Glomerular visceral epithelial cell (primary cell): ENCODE measurements around the gene LCOR.
"Not testable (repeated sequence)": the region's sequence is repeated elsewhere in the genome, so short reads cannot be mapped to it uniquely, and the experiment has no call there.

ENCODE experiments used
- DNase-seq: peaks from one replicate; pipeline ENCODE4 v3.0.0-alpha.2; 2016; ENCODE audit errors: extremely low spot score

LCOR gene

DNA sequence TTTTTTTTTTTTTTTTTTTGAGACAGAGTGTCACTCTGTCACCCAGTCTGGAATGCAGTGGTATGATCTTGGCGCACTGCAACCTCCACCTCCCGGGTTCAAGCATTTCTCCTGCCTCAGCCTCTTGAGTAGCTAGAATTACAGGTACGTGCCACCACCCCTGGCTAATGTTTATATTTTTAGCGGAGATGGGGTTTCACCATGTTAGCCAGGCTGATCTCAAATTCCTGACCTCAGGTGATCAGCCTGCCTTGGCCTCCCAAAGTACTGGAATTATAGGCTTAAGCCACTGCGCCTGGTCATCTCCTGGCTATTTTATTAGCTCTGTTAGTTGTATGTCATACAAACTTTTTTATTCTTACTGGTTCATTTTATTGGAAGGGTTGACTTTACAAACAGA is 103.0 kb downstream of the LCOR start:
- DNase-seq: no peak

- DNase-seq: no peak
These were observed 103.7 kb downstream of the LCOR start for GRCh38 chr10:96935810-96936209.

- not testable (repeated sequence) for DNase-seq
These were observed 111.1 kb downstream of the LCOR start for GRCh38 chr10:96943161-96943560.

DNA sequence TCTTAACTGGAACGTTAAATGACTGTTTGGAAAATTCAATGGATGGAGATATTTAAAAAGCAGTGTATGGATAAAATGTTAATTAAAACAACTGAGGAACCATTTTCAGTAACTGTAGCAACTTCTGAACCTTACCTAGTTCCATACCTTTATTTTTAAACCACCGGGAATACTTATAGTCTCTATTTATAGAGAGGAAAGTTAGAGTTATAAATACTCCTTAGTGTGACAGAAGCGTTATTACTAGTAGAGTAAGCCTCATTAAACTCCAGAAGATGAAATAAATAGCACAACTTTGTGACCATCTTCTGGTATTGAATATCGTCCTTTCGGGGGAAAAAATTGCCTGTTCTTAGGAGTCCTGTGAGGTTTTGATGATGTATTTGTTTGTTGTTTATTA is 114.9 kb downstream of the LCOR start:
- DNase-seq: no peak

DNA sequence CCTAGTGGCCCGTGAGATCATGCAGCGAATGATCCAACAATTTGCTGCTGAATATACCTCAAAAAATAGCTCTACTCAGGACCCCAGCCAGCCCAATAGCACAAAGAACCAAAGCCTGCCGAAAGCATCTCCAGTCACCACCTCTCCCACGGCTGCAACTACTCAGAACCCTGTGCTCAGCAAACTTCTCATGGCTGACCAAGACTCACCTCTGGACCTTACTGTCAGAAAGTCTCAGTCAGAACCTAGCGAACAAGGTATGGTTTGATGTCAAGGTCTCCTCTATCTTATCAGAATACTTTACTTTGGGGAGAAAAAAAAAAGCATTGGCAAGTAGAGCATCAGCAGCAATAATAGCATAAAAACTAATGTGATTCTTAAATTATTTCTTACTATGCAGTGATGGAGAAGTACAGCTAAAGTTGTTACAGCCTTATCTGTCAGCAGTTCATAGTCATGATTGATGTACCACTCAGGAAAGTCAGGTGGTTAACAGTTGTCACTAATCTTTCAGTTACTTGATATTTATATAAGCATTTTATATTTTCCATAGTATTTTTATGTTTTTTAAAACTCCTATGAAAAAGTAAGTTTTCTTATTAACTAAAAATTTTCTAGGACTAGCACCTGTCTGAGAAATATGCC is 117.1 kb downstream of the LCOR start:
- no peak for DNase-seq

- DNase-seq: no peak
These were observed 119.9 kb downstream of the LCOR start for GRCh38 chr10:96951954-96952353.

DNA sequence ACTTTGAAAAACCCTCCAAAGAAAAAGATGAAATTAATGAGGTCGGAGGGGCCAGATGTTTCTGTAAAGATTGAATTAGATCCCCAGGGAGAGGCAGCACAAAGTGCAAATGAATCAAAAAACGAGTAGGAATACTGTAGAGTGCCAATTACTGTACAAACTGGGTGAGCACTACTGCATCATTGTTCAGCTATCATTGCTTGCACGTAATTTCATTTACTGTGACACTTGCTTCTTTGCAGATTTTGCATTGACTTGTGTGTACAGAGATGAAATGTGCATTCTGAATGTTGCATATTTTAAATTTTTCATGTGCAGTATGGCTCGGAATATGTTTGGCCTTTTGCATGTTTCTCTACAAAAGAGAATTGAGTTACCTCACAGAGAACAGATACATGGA is 123.7 kb downstream of the LCOR start:
- no peak for DNase-seq

- no peak for DNase-seq
These were observed 126.0 kb downstream of the LCOR start for GRCh38 chr10:96958071-96958470.

- no peak for DNase-seq
These were observed 127.6 kb downstream of the LCOR start for GRCh38 chr10:96959733-96960132.

- no peak for DNase-seq
These were observed 128.8 kb downstream of the LCOR start for GRCh38 chr10:96960872-96961271.

GRCh38 chr10:96964131-96964530 is 132.0 kb downstream of the LCOR start:
- DNase-seq: no peak

GRCh38 chr10:96967847-96968246 is 135.7 kb downstream of the LCOR start:
- DNase-seq: no peak

DNA sequence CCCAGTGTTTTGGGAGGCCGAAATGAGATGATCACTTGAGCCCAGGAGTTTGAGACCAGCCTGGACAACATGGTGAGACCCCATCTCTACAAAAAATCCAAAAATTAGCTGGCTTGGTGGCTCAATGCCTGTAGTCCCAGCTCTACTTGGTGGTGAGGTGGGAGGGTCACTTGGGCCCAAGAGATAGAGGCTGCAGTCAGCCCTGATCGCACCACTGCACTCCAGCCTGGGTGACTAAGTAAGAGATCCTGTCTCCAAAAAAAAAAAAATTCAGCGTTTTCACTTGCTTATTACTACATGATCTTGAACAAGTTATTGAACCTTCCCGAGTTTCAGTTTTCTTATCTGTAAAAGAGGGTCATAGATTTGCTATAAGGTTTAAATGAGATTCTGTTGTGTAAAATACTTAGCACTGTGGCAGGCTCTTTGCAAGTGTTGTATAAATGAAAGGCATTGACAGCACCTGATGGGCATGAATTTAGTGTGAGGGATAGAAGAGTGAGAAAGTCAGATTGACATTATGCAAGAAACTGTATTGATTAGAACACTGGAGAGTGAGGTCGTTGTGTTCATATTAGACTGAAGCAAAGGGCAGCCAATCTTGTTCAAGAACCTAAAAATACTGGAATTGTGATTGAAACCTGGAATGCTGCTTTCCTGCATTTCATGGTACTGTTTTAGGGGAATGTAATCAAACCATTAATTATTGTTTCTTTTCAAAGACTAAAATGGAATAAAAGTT is 136.8 kb downstream of the LCOR start:
- DNase-seq: peak; percentile 32

- no peak for DNase-seq
These were observed 139.2 kb downstream of the LCOR start for GRCh38 chr10:96971324-96971723.

DNA sequence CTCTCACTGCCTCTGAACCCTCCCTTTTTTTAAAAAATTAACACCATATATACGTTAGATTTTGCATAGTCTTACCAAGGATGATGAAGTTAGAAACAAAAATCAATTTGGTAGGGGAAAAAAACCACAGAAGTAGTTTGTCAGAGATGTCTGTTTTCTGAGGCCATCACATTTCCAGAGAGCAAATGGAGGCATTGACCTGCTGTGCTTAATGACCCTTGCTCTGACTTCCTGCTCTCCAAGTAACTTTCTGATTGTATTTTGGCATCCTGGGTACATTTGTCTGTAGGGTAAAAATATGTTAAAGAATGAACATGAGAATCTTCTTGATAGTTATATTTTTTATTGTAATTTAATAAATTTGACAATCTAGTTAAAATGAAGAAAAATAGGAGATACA is 140.2 kb downstream of the LCOR start:
- peak; percentile 35 for DNase-seq

DNA sequence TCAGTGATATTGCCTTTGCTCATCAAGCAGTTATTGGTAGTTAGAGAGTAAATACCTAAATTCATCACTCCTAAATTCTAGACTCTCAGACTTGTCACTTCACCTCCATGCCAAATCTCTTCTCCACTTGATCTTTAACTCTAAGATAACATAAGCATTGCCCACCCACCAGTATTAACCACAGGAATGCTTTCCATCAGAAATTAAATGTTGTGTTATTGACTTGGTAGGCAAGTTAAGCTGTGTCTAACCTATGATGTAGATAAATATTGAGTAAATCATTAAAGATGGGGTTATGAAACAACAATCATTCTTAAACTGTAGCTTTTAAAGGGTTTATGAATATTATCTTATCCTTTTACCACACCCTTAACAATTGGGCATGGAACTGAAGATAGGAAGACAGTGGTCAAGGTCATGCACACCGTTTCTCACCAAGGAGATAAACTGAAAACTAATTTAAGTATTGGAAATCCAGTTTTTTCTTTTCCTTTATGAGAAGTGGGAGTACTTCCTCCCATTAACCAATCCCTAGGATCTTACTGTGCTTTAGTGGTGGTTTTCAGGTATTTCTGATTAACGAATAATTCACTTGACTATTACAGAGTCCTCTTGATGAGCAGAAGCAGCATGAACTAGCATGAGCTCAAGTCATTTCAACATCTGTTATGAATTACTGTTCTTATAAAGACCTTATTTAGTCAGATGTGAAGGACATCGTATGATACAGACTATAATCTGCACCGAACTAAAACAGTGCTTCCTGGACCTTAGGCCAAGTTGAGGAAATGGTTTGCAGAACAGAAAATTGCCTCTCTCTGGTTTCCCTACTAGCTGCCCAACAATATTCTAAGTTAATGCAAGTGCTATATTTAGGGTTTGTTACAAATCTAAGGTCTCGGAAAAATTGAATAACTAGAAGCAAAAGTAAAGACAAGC is 142.0 kb downstream of the LCOR start:
- no peak for DNase-seq

GRCh38 chr10:96975136-96975535 is 143.0 kb downstream of the LCOR start:
- no peak for DNase-seq

GRCh38 chr10:96978621-96979154 is 146.6 kb downstream of the LCOR start:
- no peak for DNase-seq

DNA sequence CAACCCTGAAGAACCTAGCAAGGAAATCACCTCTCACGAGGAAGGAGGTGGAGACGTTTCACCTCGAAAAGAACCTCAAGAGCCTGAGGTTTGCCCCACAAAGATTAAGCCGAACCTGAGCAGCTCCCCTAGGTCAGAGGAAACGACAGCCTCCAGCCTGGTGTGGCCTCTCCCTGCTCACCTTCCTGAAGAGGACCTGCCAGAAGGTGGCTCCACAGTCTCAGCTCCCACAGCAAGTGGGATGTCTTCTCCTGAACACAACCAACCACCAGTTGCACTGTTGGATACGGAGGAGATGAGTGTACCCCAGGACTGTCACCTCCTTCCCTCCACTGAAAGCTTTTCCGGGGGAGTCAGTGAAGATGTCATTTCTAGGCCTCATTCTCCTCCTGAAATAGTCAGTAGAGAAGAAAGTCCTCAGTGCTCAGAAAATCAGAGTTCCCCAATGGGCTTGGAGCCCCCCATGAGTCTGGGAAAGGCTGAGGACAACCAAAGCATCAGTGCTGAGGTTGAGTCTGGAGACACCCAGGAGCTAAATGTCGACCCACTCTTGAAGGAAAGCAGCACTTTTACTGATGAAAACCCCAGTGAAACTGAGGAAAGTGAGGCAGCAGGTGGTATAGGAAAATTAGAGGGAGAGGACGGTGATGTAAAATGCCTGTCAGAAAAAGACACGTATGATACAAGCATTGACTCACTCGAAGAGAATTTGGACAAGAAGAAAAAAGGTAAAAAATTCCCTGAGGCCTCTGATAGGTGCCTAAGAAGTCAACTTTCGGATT is 150.2 kb downstream of the LCOR start:
- no peak for DNase-seq

- DNase-seq: no peak
These were observed 152.5 kb downstream of the LCOR start for GRCh38 chr10:96984541-96985131.
